Kidney tubule cell (primary cell): ENCODE measurements around the gene CDRT4.
A peak's percentile ranks its signal among the peaks of the same experiment; 100 is the strongest.

Experiments used
- DNase-seq: peaks from one replicate; pipeline ENCODE4 v3.0.0-alpha.2; 2018; ENCODE audit warnings: low spot score

Gene CDRT4

GRCh38 chr17:15492791-15493692 is 25.6 kb upstream of the CDRT4 start:
- no peak for DNase-seq

- no peak for DNase-seq
Measured at GRCh38 chr17:15492186-15492585, 24.8 kb upstream of the CDRT4 start.

- DNase-seq: peak; percentile 55
Measured at GRCh38 chr17:15490634-15491261, 23.3 kb upstream of the CDRT4 start.

- no peak for DNase-seq
Measured at GRCh38 chr17:15488557-15488956, 21.1 kb upstream of the CDRT4 start.

- DNase-seq: no peak
Measured at GRCh38 chr17:15485045-15485444, 17.6 kb upstream of the CDRT4 start.

- no peak for DNase-seq
Measured at GRCh38 chr17:15483431-15483830, 16.0 kb upstream of the CDRT4 start.

GRCh38 chr17:15482476-15482875 is 15.1 kb upstream of the CDRT4 start:
- no peak for DNase-seq

- no peak for DNase-seq
Measured at GRCh38 chr17:15481481-15481880, 14.1 kb upstream of the CDRT4 start.

GRCh38 chr17:15480204-15480603 is 12.8 kb upstream of the CDRT4 start:
- no peak for DNase-seq

GRCh38 chr17:15479703-15480102 is 12.3 kb upstream of the CDRT4 start:
- DNase-seq: peak; percentile 58

GRCh38 chr17:15478845-15479244 is 11.4 kb upstream of the CDRT4 start:
- DNase-seq: no peak

- DNase-seq: no peak
Measured at GRCh38 chr17:15475631-15476354, 8.4 kb upstream of the CDRT4 start.

- DNase-seq: no peak
Measured at GRCh38 chr17:15472891-15473290, 5.5 kb upstream of the CDRT4 start.

- no peak for DNase-seq
Measured at GRCh38 chr17:15470536-15470935, 3.1 kb upstream of the CDRT4 start.

GRCh38 chr17:15469260-15469659 is 1.8 kb upstream of the CDRT4 start:
- no peak for DNase-seq

- no peak for DNase-seq
Measured at GRCh38 chr17:15468126-15468525, 705 bp upstream of the CDRT4 start.

- DNase-seq: no peak
Measured at GRCh38 chr17:15466131-15466530, 1.3 kb downstream of the CDRT4 start.

GRCh38 chr17:15465045-15465701 is 2.2 kb downstream of the CDRT4 start:
- no peak for DNase-seq

GRCh38 chr17:15464231-15464985 is 3.0 kb downstream of the CDRT4 start:
- peak; percentile 49 for DNase-seq

GRCh38 chr17:15462976-15463772 is 4.2 kb downstream of the CDRT4 start:
- peak; percentile 52 for DNase-seq

GRCh38 chr17:15457723-15458094 is 9.7 kb downstream of the CDRT4 start:
- no peak for DNase-seq
